HT1080 (cell line): ENCODE results near the gene RYR2. TPM values are rescaled to one million over a fixed set of nuclear protein-coding genes. Genes with fewer than 3 reads are reported as not detected.
"Not testable (repeated sequence)": the region's sequence is repeated elsewhere in the genome, so short reads cannot be mapped to it uniquely, and the experiment has no call there.

Experiments used
- DNase-seq: peaks from one replicate; pipeline ENCODE4 v3.0.0-alpha.2; 2015; ENCODE audit warnings: low read depth
- total RNA-seq: library from RNA; depleted of rRNA; stranded (reverse); fragments of >200 nt; shearing (Covaris generic); gene quantifications from 2 replicates; pipeline ENCODE4 v1.2.3, GENCODE V29; 2014

The RYR2 gene
- total RNA-seq, 1 experiment from 2014 or later: 0.40 TPM

DNA sequence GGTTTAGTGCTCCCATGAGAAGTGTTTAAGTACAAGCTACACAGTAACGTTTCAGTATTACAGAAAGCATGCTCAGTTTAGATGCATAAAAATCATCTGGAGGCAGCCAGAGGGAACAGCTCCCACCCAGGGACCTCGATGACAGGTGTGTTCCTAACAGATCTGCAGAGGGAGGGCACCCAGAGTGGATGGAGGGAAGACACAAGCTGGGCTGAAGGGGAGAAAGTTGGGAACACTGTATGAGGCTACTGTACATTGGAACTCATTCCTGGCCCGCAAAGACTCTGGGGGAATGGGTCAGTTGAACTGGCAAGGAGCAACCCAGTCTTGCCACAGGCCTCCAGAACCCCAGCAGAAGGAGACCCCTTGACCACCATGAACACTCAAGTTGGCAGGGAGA is 796.3 kb downstream of the RYR2 start:
- no peak for DNase-seq

- DNase-seq: no peak
Observed at GRCh38 chr1:237838904-237839534, 797.0 kb downstream of the RYR2 start.

DNA sequence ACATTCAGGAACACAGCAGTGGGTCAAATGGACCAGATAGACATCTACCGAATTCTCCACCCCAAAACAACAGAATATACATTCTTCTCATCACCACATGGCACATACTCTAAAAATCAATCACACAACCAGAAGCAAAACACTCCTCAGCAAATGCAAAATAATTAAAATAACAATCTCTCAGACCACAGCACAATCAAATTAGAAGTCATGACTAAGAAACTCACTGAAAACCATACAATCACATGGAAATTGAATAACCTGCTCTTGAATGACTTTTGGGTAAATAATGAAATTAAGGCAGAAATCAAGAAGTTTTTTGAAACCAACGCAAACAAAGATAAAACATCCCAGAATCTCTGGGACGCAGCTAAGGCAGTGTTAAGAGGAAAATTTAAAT is 799.5 kb downstream of the RYR2 start:
- DNase-seq: no peak

DNA sequence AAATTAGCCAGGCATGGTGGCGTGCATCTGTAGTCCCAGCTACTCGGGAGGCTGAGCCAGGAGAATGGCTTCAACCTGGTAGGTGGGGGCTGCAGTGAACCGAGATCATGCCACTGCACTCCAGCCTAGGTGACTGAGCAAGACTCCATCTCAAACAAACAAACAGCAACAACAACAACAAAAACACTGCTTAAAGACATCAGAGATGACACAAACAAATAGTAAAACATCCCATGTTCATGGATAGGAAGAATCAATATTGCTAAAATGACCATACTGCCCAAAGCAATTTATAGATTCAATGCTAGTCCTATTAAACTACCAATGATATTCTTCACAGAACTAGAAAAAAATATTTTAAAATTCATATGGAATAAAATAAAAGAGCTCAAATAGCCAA is 801.5 kb downstream of the RYR2 start:
- DNase-seq: not testable (repeated sequence)

DNA sequence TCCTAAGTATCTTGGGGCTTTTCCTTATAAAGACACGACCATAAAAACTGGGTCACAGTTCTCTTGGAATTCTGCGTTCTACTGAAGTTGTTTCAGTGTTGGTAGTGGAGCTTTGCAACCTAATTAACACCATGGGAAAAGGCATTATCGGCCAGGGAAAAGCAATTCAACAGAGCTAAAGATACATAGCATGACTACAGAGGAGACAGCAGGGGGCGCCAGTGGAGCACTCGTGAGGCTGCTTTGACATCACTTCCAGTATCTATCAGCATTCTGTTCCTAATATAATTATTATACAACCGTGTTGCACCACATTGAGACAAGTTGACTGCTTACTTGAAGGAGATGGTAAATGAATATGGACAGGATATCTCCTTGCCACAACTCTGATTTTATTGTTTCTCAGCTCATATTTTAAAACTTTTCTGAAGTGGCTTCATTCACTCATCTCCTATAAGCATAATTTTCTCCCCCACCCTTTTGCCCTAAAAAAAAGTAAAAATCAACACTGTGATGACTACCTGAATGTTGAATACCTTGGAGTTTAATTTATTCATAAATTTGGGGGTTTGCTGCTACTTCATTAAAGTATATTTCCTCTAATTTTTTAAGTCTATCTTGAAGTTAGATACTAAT is 809.3 kb downstream of the RYR2 start:
- peak; percentile 32 for DNase-seq

- no peak for DNase-seq
Observed at GRCh38 chr1:237852342-237852741, 810.4 kb downstream of the RYR2 start.

DNA sequence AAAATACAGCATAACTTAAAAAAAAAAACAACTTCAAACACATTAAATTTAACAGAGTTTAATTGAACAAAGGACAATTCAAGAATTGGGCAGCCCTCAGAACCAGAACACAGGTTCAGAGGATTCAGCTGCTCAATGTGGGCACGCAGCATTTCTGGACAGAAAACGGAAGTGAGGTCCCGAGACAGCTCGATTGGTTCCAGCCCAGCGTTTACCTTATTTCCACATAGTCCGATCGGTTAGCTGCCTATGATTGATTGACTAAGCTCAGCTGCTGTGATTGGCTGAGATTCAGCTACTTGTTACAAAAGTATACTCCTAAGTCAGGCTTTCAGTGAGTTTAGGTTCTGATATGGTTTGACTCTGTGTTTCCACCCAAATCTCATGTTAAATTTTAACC is 815.5 kb downstream of the RYR2 start:
- DNase-seq: no peak

DNA sequence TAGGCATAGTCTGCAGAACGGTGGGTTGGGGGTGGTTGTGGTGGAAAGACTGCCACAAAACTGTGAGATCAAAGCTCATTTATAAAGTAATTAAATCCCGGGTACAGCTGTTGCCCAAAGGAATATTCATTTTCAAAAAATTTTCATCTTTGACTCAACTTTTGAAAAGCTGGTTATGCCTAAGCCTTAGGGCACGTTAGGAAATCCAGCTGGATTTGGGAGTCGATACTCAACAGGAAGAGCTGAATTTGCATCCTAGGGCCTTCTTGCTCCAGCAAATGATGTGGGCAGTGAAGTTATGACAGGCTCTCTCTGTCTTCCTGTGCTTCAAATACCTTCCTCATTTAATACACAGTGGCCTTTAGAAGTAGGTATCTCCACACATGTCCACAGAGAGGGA is 817.0 kb downstream of the RYR2 start:
- DNase-seq: no peak

- DNase-seq: no peak
Observed at GRCh38 chr1:237861944-237862343, 820.0 kb downstream of the RYR2 start.

DNA sequence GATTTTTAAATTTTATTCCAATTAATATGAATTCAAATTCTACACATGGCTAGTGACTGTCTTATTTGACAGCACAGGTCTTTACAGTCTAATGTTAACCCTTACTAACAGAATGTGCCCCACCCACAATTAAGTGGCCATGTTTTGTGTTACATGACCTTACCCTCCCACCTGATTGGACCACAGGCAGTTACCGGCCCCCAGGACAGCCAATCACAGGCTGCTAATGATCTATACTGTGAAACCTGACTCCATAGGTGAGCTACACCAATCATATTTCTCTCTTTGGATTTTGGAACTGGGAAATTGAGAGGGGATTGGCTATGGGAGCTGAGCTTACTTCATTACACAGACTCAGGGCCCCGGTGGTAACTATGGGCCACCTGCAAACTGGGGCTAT is 821.2 kb downstream of the RYR2 start:
- no peak for DNase-seq

GRCh38 chr1:237864338-237865244 is 822.6 kb downstream of the RYR2 start:
- DNase-seq: peak; percentile 56

DNA sequence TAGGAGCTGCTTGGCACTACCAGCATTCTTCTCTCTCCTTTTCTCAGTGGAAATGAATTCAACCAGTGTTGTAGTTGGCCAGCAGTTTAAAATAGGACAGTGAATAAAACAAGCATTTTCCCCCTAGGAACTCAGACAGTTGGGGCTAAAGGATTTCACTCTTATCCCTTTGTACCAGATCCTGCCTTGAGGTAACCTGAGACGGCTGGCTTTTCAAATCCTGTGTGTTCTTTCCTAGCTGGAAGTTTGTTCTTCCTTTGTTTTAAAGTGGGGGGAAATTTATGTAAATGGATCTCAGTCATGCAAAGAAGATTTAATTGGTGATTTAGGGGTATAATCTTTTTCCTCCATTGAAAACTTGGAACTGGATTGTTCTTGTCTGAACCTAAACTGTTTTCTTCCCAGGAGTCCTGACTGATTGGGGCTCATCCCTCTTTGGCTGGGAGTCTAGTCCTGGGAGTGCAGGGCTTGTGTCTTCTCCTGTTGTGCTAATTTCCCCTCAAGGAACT is 825.5 kb downstream of the RYR2 start:
- DNase-seq: no peak

GRCh38 chr1:237868817-237869600 is 827.0 kb downstream of the RYR2 start:
- DNase-seq: no peak

DNA sequence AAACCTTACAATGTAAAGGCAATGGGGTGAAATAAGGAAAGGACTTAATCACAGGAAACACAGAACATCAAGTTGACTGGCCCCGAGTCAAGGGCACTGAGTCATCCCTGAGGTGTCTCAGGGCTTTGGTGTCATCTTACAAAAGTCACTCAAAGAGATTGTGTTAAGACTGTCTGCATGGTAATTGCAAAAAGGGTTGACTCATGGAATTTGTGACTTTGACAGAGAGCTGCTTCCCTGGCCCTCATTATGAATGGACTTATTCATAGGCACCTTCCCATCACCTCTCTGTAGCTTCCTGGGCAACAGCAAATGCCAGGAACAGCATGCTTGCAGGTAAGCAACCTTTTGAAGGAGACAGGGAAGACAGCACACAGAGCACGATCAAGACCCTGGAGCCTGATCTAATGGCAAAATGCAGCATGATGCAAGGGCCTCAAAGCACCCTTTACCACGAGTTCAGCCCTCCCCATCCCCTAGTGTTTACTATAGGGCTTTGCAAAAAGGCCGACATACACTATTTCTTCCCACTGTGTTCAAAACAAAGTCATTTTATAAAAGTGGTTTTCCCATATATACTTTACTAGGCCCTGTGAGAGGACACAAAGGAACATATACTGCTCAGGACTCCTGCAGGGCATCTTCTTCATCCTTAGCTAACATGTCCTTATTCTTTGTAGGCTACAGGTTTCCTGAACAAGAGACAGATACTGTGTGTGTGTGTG is 831.7 kb downstream of the RYR2 start:
- peak; percentile 99 for DNase-seq

- DNase-seq: no peak
Observed at GRCh38 chr1:237875291-237875690, 833.3 kb downstream of the RYR2 start.

DNA sequence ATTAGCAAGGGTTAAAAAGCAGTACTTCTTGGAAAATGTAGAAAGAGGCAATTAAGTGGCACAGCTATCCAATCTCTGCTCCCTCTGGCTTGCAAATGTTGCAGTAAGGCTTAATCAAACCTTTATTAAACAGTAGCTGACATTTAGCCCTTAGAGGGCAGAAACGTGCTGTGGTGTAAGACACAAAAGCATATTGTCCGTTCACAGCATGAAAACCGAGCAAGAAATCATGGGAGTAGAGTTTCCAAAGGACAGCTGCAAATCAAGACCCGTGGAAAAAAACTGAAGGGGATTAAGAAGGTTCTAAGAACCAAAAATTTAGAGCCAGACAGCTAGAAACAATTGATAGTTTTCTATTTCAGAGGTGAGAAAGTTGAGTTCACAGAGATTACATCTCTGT is 835.6 kb downstream of the RYR2 start:
- no peak for DNase-seq

- no peak for DNase-seq
Observed at GRCh38 chr1:237878406-237878805, 836.4 kb downstream of the RYR2 start.

- peak; percentile 76 for DNase-seq
Observed at GRCh38 chr1:237879195-237879594, 837.2 kb downstream of the RYR2 start.
